IPS-20b (cell line): ENCODE measurements around the gene FGR.
A peak's percentile ranks its signal among the peaks of the same experiment; 100 is the strongest.

Source experiments
- H3K27ac ChIP-seq: one replicate; pipeline ENCODE4 v1.5.1; 2013; ENCODE audit warnings: low read length
- H3K27me3 ChIP-seq: 2 replicates; pipeline ENCODE4 v1.6.1; 2013; ENCODE audit warnings: mild to moderate bottlenecking, low read length, inconsistent platforms; ENCODE audit not compliant: insufficient read depth
- H3K36me3 ChIP-seq: 2 replicates; pipeline ENCODE4 v1.6.1; 2013; ENCODE audit warnings: low read depth, mild to moderate bottlenecking, inconsistent platforms, low read length, moderate library complexity; ENCODE audit not compliant: insufficient read depth
- H3K4me1 ChIP-seq: 2 replicates; pipeline ENCODE4 v1.6.1; 2013; ENCODE audit warnings: mild to moderate bottlenecking, control low read depth, inconsistent platforms, low read length, moderate library complexity; ENCODE audit not compliant: insufficient read depth
- H3K4me3 ChIP-seq: 2 replicates; pipeline ENCODE4 v1.5.1; 2013; ENCODE audit warnings: mild to moderate bottlenecking, low read length, inconsistent platforms
- H3K9ac ChIP-seq: 2 replicates; pipeline ENCODE4 v1.6.1; 2013; ENCODE audit warnings: low read depth, mild to moderate bottlenecking, inconsistent platforms, low read length, moderate library complexity
- H3K9me3 ChIP-seq: 2 replicates; pipeline ENCODE4 v1.6.1; 2013; ENCODE audit warnings: mild to moderate bottlenecking, low read depth, low read length, inconsistent platforms; ENCODE audit not compliant: insufficient read depth

FGR gene

DNA sequence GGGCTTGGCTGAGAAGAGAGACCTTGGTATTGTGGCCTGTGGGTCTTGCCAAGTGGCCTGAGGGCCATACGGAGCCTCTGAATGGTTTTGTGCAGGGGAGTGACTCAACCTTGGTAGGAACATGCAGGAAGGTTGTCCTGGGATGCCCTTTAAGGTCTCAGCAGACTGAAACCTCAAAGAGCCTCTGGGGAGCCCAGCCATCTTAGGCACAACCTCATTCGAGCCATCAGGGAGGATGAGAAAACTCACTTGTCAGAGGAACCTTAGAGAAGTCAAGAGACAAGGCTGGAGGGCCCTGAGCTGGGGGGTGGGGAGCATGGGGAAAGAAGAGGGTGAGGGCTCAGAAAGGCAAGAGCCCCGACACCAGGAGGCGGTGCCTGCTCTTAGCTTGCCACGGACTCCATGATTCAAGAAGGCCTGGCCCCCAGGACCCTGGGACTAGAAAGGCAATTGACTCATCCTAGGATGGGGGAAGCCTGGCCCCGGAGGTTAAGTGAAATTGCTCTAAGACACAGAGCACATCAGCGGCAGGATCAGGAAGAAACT, 24.0 kb upstream of the FGR start:
- Histone ChIP-seq H3K4me1 (peaks cover 17% of the 10 kb centered on the region), H3K36me3 (no peaks in the 10 kb centered on the region), H3K9ac (peak overlapping the region; percentile 2; the same call in 1 of the 2 replicates), H3K9me3 (no peaks in the 10 kb centered on the region), H3K27me3 (peaks cover 13% of the 10 kb centered on the region; the same call in 1 of the 2 replicates), H3K4me3 (peak overlapping the region; percentile 50), H3K27ac (no peak overlapping the region)

DNA sequence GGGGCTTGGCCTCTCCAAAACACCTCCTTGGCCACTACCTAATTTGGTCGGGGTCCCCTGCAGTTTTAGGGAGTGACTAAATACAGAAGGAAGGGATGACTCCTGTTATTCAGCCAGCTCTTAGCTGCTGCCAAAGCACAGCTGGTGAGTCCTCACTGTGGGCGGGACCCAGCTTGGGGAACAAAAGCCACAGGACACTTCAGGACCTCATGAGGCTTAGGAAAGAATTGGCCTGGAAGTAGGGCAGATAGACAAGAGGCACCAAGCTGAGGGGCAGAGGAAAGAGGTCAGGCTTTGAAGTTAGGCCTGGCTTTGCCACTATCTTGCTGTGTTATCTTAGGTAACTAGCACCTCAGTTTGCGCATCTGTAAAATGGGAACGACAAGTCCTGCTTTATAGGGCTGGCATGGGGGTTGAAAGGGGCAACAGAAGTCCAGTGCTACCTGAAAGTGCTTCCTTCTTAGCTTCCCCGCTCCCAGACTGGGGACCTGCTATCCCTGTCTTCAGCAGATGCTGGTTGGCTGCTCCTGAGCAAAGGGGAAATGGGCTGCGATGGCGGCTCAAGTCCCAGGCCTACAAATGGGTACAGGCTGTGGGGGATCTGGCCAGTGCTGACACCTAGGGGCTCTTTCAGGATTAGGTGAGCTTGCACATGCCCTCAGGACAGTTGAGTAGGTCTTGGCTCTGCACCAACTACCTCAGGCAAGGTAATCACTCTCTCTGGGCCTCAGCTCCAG, 21.3 kb upstream of the FGR start:
- no peak overlapping the region for H3K27ac ChIP-seq
- no peak overlapping the region for H3K9ac ChIP-seq

DNA sequence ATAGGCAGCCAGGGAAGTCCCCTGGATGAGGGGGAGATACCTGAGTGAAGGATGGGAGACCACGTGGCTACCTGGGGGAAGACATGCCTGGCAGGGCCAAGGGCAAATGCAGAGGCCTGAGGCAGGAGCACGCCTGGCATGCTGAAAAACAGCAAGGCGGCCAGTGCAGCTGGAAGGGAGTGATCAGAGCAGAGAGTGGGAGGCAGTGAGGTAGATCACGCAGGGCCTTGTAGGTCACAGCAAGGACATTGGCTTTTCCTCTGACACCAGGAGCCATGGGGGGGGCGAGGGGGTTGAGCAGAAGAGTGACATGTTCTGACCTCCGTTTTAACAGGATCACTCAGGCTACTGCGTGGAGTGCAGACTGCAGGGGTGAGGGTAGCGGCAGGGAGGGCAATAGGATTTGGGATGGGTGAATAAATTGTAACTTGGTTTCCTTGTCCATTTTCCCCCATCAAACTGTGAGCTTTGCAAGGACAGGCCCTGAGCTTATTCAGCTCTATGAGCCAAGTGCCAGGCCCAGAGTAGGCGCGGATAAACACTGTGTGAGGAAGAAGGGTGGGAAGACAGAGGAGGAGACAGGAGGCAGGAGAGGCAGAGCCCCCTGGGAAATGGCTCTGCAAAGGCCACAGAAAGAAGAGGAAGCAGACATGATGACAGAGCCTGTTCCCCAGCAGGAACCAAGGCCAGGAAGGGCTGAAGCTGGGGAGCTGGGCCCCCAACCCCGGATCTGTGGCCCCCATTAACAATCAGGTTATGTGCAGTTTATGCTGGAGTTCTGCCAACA, 20.4 kb upstream of the FGR start:
- Histone ChIP-seq H3K9ac (no peak overlapping the region; the same call in 1 of the 2 replicates), H3K9me3 (no peaks in the 10 kb centered on the region), H3K4me3 (no peak overlapping the region), H3K4me1 (peaks cover 19% of the 10 kb centered on the region), H3K27me3 (peaks cover 13% of the 10 kb centered on the region; the same call in 1 of the 2 replicates), H3K27ac (no peak overlapping the region), H3K36me3 (no peaks in the 10 kb centered on the region)

More for the DNA sequence above, 21.3 kb upstream of the FGR start:
- Histone ChIP-seq H3K9me3 (no peaks in the 10 kb centered on the region), H3K4me3 (no peak overlapping the region), H3K27me3 (peaks cover 13% of the 10 kb centered on the region; the same call in 1 of the 2 replicates), H3K4me1 (peaks cover 10% of the 10 kb centered on the region), H3K36me3 (no peaks in the 10 kb centered on the region)

DNA sequence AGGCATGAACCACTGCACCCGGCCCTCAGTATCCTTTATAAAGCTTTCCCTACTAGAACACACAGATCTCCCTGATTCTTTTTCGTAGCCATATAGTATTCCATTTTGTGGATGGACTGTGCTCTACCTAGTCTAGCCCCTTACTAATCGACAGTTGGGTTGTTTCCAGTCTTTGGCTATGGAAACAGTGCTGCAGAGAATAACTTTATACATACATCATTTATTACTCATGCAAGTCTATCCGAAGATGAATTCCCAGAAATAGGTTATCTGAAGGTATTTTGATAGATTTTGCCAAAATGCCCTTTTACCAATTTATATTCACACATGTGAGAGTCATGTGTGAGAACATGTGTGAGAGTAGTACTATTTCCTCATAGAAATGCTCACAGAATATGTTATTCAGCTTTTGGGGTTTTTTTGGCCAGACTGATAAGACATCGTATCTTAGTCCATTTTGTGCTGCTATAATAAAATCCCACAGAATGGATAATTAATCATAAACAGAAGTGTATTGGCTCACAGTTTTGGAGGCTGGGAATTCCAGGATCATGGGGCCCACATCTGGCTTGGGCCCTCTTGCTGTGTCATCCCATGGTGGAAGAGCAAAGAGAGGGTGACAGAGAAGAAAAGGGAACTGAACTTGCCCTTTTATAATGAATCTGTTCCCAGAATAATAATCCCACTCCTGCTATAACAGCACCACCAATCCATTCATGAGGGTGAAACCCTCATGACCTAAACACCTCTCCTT, 17.3 kb upstream of the FGR start:
- Histone ChIP-seq H3K4me3 (no peak overlapping the region), H3K27ac (no peak overlapping the region)

GRCh38 chr1:27650539-27651175, 15.7 kb upstream of the FGR start:
- H3K9ac ChIP-seq: no peak overlapping the region; the same call in 1 of the 2 replicates
- no peak overlapping the region for H3K4me3 ChIP-seq
- no peaks in the 10 kb centered on the region for H3K27me3 ChIP-seq
- H3K27ac ChIP-seq: no peak overlapping the region
- H3K36me3 ChIP-seq: no peaks in the 10 kb centered on the region
- peaks cover 13% of the 10 kb centered on the region; the same call in 1 of the 2 replicates for H3K4me1 ChIP-seq
- no peaks in the 10 kb centered on the region for H3K9me3 ChIP-seq

More for the DNA sequence above, 17.3 kb upstream of the FGR start:
- no peak overlapping the region for H3K9ac ChIP-seq
- peaks cover 15% of the 10 kb centered on the region; the same call in 1 of the 2 replicates for H3K4me1 ChIP-seq
- H3K27me3 ChIP-seq: no peaks in the 10 kb centered on the region
- no peaks in the 10 kb centered on the region for H3K36me3 ChIP-seq
- H3K9me3 ChIP-seq: no peaks in the 10 kb centered on the region

- no peaks in the 10 kb centered on the region for H3K36me3 ChIP-seq
- no peak overlapping the region; the same call in 1 of the 2 replicates for H3K9ac ChIP-seq
- no peak overlapping the region for H3K27ac ChIP-seq
- H3K9me3 ChIP-seq: no peaks in the 10 kb centered on the region
- peaks cover 13% of the 10 kb centered on the region; the same call in 1 of the 2 replicates for H3K4me1 ChIP-seq
- no peaks in the 10 kb centered on the region for H3K27me3 ChIP-seq
- no peak overlapping the region for H3K4me3 ChIP-seq
These were observed 15.2 kb upstream of the FGR start for GRCh38 chr1:27650171-27650538.

DNA sequence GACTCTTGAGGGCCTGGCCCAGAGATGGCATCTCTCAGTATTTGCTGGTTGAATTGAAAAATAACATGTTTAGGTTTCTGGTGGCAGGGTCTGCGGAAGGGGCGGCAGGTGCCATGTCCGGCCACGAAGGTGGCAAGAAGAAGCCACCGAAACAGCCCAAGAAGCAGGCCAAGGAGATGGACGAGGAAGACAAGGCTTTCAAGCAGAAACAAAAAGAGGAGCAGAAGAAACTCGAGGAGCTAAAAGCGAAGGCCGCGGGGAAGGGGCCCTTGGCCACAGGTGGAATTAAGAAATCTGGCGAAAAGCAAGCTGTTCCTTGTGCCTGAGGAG, 14.3 kb upstream of the FGR start:
- H3K27ac ChIP-seq: no peak overlapping the region

DNA sequence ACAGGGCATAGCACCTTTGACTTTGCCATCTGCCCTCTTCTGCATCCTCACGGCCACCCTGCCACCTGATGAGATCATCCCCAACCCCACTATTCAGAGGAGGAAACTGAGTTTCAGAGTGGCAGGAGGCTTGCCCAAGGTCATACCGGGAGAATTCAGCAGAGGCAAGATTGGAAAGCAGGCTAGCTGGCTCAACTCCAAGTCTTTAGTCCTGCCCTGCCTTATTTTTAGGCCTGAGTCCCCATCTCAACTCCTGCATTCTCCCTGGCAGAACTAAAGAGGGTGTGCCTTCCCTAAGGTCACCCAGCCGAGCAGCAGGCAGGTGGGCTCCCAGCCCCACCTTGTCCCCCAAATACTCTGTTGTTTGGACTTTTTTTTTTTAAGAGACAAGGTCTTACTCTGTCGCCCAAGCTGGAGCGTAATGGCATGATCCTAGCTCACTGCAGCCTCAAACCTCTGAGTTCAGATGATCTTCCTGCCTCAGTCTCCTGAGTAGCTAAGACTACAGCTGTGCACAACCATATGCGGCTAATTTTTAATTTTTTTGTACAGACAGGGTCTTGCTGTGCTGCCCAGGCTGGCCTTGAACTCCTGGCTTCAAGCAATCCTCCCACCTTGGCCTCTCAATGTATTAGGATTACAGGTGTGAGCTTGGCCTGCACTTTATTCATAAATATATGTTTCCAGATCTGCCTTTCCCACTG, 13.8 kb upstream of the FGR start:
- Histone ChIP-seq H3K27ac (no peak overlapping the region), H3K4me1 (peaks cover 13% of the 10 kb centered on the region; the same call in 1 of the 2 replicates), H3K9me3 (no peaks in the 10 kb centered on the region), H3K4me3 (no peak overlapping the region), H3K27me3 (no peaks in the 10 kb centered on the region), H3K9ac (no peak overlapping the region), H3K36me3 (no peaks in the 10 kb centered on the region)

More for the DNA sequence above, 14.3 kb upstream of the FGR start:
- Histone ChIP-seq H3K36me3 (no peaks in the 10 kb centered on the region), H3K27me3 (no peaks in the 10 kb centered on the region), H3K4me3 (no peak overlapping the region), H3K4me1 (peaks cover 13% of the 10 kb centered on the region; the same call in 1 of the 2 replicates), H3K9me3 (no peaks in the 10 kb centered on the region), H3K9ac (no peak overlapping the region)

DNA sequence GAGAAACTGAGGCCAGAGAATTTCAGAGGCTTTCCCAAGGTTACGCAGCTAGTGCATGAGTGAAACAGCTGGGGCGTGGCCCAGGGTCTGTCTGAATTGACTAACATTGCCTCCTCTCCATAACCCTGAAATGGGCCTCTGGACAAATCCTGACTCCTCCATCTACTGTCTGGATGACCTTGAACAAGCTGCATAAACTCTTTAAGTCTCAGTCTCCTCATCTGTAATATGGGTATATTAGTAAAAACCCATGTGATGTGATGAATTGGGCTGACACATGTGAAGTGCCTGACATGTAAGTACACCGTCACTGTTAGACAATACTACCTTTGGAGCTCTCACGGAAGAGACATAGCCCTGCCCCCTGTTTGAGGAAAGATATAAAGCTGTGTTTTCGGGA, 12.3 kb upstream of the FGR start:
- Histone ChIP-seq H3K4me1 (peaks cover 13% of the 10 kb centered on the region; the same call in 1 of the 2 replicates), H3K4me3 (no peak overlapping the region), H3K27me3 (no peaks in the 10 kb centered on the region), H3K9me3 (no peaks in the 10 kb centered on the region), H3K36me3 (no peaks in the 10 kb centered on the region), H3K9ac (no peak overlapping the region), H3K27ac (no peak overlapping the region)

DNA sequence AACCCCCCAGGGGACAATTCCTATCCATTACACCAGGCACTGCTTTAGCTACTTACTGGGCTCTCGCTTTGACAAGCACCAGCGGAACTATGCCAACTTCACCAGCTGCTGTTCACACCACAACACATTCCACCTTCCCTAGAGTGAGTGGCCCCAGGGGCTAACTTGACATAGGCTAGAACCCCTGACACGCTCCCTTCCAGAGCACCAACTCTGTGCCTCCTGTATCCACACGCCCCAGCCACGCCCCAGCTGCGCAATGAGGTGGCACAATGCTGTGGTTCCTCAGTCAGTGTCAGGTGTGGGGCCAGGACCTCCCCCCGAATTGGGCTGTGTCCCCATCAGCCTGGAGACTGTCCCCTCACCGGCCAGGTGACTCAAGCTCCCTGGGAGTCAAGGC, 11.7 kb upstream of the FGR start:
- Histone ChIP-seq H3K36me3 (no peaks in the 10 kb centered on the region), H3K4me1 (peaks cover 13% of the 10 kb centered on the region; the same call in 1 of the 2 replicates), H3K27ac (no peak overlapping the region), H3K9me3 (no peaks in the 10 kb centered on the region), H3K27me3 (no peaks in the 10 kb centered on the region), H3K4me3 (no peak overlapping the region), H3K9ac (no peak overlapping the region)
